Gastrocnemius medialis (tissue), 4 donors: ENCODE measurements around the gene TECR. TPM values are rescaled to one million over a fixed set of nuclear protein-coding genes. Genes with fewer than 3 reads are reported as not detected.

Experiments
- ATAC-seq, 2 donors: fragments of 150-250 bp; one replicate each; pipeline ENCODE4 v1.9.1; 2016
- DNase-seq, 2 donors: peaks; one replicate each; pipeline ENCODE4 v3.0.0-alpha.2; 2019
- H3K27ac ChIP-seq, 4 donors: fragments of 200-600 bp; sonication (generic); 1 replicate in 1 of 4; 2 replicates in 3 of 4; pipeline ENCODE4 v1.5.1; 2016 to 2018; ENCODE audit warnings: mild to moderate bottlenecking in 2 of 4, moderate library complexity in 1 of 4
- H3K27me3 ChIP-seq, 3 donors: fragments of 200-600 bp; sonication (generic) in 2 of 3; 1 replicate in 1 of 3; 2 replicates in 2 of 3; pipeline versions ENCODE4 v1.5.1 to v1.6.0; 2016 to 2019; ENCODE audit warnings: mild to moderate bottlenecking in 1 of 3, moderate library complexity in 1 of 3
- H3K36me3 ChIP-seq, 2 donors: fragments of 200-600 bp; sonication (generic) in 1 of 2; one replicate each; pipeline ENCODE4 v1.5.1; 2017 to 2018
- H3K4me1 ChIP-seq, 2 donors: fragments of 200-600 bp; sonication (generic) in 1 of 2; one replicate each; pipeline ENCODE4 v1.5.1; 2016 to 2017; ENCODE audit warnings: mild to moderate bottlenecking in 2 of 2
- H3K4me3 ChIP-seq, 4 donors: fragments of 200-600 bp; sonication (generic) in 3 of 4; 1 replicate in 1 of 4; 2 replicates in 3 of 4; pipeline ENCODE4 v1.5.1; 2016 to 2019; ENCODE audit warnings: mild to moderate bottlenecking in 2 of 4
- H3K9me3 ChIP-seq, 3 donors: fragments of 200-600 bp; sonication (generic) in 2 of 3; 1 replicate in 1 of 3; 2 replicates in 2 of 3; pipeline ENCODE4 v1.5.1; 2016 to 2019
- POLR2A ChIP-seq, 2 donors: fragments of 450-650 bp; IDR thresholded peaks; one replicate each; pipeline ENCODE4 v1.6.1; 2017; ENCODE audit warnings: antibody characterized with exemption in 2 of 2, mild to moderate bottlenecking in 2 of 2, moderate library complexity in 2 of 2
- in situ Hi-C, 4 donors: fragments of 200-750 bp; cut with MboI; loops; one replicate each; pipeline versions ENCODE4 v1.15.0 to v1.8.0; 2017; ENCODE audit warnings: low sequenced_read_pairs in 4 of 4
- intact Hi-C: fragments of 100-400 bp; cut with DNase I; formaldehyde crosslinking; loops from one replicate; pipeline ENCODE4 v1.15.1; 2023; ENCODE audit warnings: low total_unique reads
- total RNA-seq, 4 donors: library from RNA; depleted of rRNA; stranded (reverse); fragments of >200 nt; gene quantifications; one replicate each; pipeline versions ENCODE4 v1.1.0 to v1.2.3, GENCODE V29; 2016
- TF ChIP-seq, protein P1 (sequence below), 5 experiments: fragments of 450-650 bp in 3 of 5; fragments of 200-600 bp in 2 of 5; sonication (generic) in 2 of 5; IDR thresholded peaks in 4 of 5; conservative IDR thresholded peaks in 1 of 5; 1 replicate in 4 of 5; 2 replicates in 1 of 5; pipeline ENCODE4 v1.5.1; 2016 to 2019; ENCODE audit warnings: antibody characterized with exemption in 5 of 5, mild to moderate bottlenecking in 3 of 5, moderate library complexity in 3 of 5

The TECR gene
- total RNA-seq, 4 donors from 2014 or later: 56.2 to 155 (median 113) TPM

DNA sequence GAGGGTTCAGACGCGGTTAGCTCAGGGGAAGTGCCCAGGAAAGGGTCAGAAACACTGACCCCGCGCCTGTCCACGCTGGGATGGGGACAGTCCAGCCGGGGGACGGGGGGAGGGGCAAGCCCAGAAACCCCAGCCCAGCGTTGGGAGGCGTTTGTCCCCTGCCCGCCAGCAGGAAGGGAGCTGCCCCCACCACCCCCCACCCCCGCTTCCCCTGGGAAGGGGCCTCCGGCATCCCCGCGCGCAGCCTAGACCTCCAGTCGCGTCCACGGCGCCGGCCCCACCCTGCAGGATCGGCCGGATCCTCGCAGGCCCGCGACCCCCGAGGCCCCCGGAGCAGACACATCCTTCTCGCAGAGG is 33.7 kb upstream of the TECR start:
- no peak for TF ChIP-seq POLR2A (IDR thresholded peaks at IDR 0.05)
- TF ChIP-seq, protein P1, sequence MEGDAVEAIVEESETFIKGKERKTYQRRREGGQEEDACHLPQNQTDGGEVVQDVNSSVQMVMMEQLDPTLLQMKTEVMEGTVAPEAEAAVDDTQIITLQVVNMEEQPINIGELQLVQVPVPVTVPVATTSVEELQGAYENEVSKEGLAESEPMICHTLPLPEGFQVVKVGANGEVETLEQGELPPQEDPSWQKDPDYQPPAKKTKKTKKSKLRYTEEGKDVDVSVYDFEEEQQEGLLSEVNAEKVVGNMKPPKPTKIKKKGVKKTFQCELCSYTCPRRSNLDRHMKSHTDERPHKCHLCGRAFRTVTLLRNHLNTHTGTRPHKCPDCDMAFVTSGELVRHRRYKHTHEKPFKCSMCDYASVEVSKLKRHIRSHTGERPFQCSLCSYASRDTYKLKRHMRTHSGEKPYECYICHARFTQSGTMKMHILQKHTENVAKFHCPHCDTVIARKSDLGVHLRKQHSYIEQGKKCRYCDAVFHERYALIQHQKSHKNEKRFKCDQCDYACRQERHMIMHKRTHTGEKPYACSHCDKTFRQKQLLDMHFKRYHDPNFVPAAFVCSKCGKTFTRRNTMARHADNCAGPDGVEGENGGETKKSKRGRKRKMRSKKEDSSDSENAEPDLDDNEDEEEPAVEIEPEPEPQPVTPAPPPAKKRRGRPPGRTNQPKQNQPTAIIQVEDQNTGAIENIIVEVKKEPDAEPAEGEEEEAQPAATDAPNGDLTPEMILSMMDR (IDR thresholded peaks at IDR 0.05 in 4 of 5, conservative IDR thresholded peaks at IDR 0.05 in 1 of 5): no peak
- Histone ChIP-seq H3K4me3 (peak overlapping the region; percentile 74 to 84 (median 80)), H3K27me3 (no peaks in the 10 kb centered on the region), H3K4me1 (peaks cover 6 to 18% of the 10 kb centered on the region in 2 donors), H3K9me3 (no peaks in the 10 kb centered on the region), H3K36me3 (peaks cover 0 to 7% of the 10 kb centered on the region in 2 donors), H3K27ac (peak overlapping the region; percentile 70 to 75 (median 72))
- ATAC-seq (peak; percentile 11 to 22), DNase-seq (no peak)
- intact Hi-C loops (loop anchor here (1.0 to 5.0 kb wide), 3 partner anchors 35 to 76 kb away; partner anchors contain the start of gene DDX39A), in situ Hi-C loops (no loop called here)

DNA sequence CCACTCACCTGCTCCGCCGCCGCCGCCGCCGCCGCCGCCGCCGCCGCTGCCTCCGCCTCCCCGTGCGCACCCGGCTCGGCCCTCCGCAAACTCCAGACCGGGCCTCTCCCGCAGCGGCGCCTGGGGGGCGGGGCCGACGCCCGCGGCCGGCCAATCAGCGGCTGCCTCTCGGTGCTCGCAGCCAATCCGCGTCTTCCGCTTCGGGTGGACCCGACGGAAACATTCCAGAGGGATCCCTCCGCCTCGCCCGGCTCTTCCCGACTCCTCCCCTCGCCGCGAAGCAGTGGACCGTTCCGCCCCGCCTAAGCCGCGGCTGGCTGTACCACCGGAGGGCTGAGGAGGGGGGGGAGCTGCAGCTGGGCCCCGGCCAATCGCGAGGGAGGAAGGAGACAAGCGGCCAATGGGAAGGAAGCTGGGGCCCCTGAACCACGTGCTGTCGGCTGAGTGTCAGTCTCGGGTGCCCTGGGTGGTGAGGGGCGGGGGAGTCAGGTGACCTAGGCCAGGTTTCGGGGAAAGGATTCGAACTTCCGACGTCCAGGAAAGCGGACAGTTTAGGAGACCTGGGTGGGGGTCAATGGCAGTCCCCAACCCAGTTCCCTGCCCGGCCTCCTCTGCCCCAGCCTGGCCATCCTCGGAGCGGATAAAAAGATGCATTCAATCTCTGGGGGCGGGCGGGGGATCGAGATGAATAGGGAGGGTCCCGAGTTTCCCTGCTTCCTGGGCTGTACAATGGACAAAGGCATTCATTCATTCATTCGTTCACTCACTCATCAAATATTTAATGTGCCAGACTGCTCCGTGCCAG is 33.2 kb upstream of the TECR start, which contains the start of gene GIPC1:
GIPC1 (minus strand) TSS at position 99 of the 805 bp plus-strand sequence. CDS start 13,151 bp downstream, outside the sequence.
- H3K36me3 ChIP-seq: peaks cover 0 to 3% of the 10 kb centered on the region in 2 donors
- H3K27ac ChIP-seq: peak within 1 kb of the TSS; percentile 72 to 82 (median 74)
- H3K4me1 ChIP-seq: peaks cover 6 to 18% of the 10 kb centered on the region in 2 donors
- H3K9me3 ChIP-seq: no peaks in the 10 kb centered on the region
- DNase-seq: peak; percentile 92 to 95
- TF ChIP-seq, protein P1 (IDR thresholded peaks at IDR 0.05 in 4 of 5, conservative IDR thresholded peaks at IDR 0.05 in 1 of 5): peak in 2 of 5 experiments; percentile 5 to 22
- peak; percentile 46 to 49 for TF ChIP-seq POLR2A (IDR thresholded peaks at IDR 0.05)
- in situ Hi-C loops (no loop called here), intact Hi-C loops (loop anchor here (1.0 to 5.0 kb wide), 3 partner anchors 34 to 77 kb away; partner anchors contain the start of gene DDX39A)
- ATAC-seq: peak; percentile 93 to 94
- H3K4me3 ChIP-seq: peak within 1 kb of the TSS; percentile 74 to 84 (median 80)
- H3K27me3 ChIP-seq: no peaks in the 10 kb centered on the region

DNA sequence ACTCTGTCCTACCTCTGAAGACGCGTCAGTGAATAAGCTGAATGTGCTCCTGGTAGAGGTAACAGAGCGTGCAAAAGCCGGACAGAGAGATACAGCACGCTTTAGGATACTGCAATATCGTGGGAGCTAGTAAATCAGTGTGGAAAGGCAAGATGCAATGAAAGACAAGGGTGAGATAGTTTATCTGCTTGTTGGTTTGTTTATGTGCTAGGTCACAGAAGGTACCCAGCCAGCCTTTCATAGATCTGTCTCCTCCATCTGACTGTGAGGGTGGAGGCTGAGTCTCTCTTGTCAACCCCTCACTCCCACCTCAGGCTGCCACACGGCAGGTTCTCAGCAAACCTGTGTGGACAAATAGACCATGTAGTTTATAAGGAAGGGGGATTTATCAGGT is 32.6 kb upstream of the TECR start:
- TF ChIP-seq, protein P1 (IDR thresholded peaks at IDR 0.05 in 4 of 5, conservative IDR thresholded peaks at IDR 0.05 in 1 of 5): no peak
- TF ChIP-seq POLR2A (IDR thresholded peaks at IDR 0.05): no peak
- DNase-seq (no peak), ATAC-seq (no peak)
- no peaks in the 10 kb centered on the region for H3K9me3 ChIP-seq
- no peaks in the 10 kb centered on the region for H3K36me3 ChIP-seq
- H3K27me3 ChIP-seq: no peaks in the 10 kb centered on the region
- intact Hi-C loops: loop anchor here (1.0 to 5.0 kb wide), 3 partner anchors 33 to 78 kb away; partner anchors contain the start of gene DDX39A
- in situ Hi-C loops: no loop called here
- peak overlapping the region; percentile 72 to 82 (median 74) for H3K27ac ChIP-seq
- H3K4me3 ChIP-seq: peak overlapping the region; percentile 74 to 84 (median 80)
- peaks cover 6 to 18% of the 10 kb centered on the region in 2 donors for H3K4me1 ChIP-seq

DNA sequence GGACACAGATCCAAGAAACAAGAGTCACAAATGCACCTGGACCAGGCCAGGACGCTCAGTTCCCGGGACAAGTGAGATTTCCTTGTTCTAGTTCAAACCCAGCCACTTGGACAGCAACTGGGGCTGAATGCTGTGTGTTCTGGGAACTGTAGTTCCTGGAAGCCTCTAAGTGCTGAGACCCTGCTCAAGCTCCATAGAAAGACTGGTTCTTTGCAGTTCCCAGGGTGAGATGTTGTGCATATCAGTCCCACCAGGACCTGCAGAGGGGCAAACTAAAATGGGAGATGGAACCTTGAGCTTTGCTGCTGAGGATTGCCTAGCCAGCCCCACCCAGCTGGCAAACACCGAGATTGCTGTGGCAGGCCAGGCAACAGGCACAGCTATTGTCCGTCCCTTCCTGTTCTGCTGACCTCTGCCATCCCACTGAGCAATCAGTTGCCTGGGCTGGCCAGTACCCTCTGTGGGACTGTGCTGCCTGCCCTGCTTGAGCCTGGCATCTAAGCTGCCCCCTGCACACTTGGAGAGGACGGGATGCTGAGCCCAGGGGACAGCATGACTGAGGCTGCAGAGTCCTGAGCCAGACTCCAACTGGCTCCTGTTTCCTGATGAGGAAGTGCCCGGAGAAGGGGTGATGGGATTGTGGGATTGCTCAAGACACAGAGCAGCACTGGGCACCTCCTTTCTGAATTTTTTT is 32.0 kb upstream of the TECR start:
- intact Hi-C loops (loop anchor here (5.0 kb wide), 1 partner anchor 65 kb away; no protein-coding TSS in a partner anchor), in situ Hi-C loops (no loop called here)
- DNase-seq: peak in 1 of 2 donors; percentile 33
- H3K9me3 ChIP-seq: no peaks in the 10 kb centered on the region
- H3K4me1 ChIP-seq: peaks cover 6 to 18% of the 10 kb centered on the region in 2 donors
- H3K4me3 ChIP-seq: no peak overlapping the region
- no peak for ATAC-seq
- no peaks in the 10 kb centered on the region for H3K27me3 ChIP-seq
- no peaks in the 10 kb centered on the region for H3K36me3 ChIP-seq
- peak overlapping the region; percentile 72 to 82 (median 74) for H3K27ac ChIP-seq
- TF ChIP-seq, protein P1 (IDR thresholded peaks at IDR 0.05 in 4 of 5, conservative IDR thresholded peaks at IDR 0.05 in 1 of 5): no peak
- TF ChIP-seq POLR2A (IDR thresholded peaks at IDR 0.05): no peak
